ENCODE measurements around the gene SLIT1. TPM values are rescaled to one million over a fixed set of nuclear protein-coding genes. Genes with fewer than 3 reads are reported as not detected.

SLIT1 gene
- total RNA-seq, 1 experiment from 2014 or later = not detected

DNA sequence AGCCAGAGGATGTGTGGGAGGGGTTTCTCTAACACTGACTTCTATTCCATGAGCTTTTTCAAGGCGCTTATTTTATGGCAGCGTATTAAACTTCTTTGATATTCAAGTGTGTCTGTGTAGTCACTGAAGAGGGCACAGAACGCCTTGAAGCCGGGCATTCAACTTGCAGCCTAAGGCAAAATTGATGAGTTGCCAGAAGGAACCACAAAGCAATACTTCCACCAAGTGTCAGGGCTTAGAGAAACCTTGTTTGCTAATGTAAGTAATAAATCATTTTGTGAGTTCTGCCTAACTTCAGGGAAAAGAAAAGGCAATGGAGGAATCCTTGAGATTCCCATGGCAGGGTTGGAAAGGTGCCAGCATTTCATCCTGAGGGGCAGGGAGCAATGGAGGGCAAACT is 189.9 kb downstream of the SLIT1 start:
- no peak for DNase-seq
- Histone ChIP-seq H3K36me3 (no peaks in the 10 kb centered on the region), H3K27me3 (no peaks in the 10 kb centered on the region), H3K9me3 (no peaks in the 10 kb centered on the region), H3K4me3 (no peak overlapping the region)

DNA sequence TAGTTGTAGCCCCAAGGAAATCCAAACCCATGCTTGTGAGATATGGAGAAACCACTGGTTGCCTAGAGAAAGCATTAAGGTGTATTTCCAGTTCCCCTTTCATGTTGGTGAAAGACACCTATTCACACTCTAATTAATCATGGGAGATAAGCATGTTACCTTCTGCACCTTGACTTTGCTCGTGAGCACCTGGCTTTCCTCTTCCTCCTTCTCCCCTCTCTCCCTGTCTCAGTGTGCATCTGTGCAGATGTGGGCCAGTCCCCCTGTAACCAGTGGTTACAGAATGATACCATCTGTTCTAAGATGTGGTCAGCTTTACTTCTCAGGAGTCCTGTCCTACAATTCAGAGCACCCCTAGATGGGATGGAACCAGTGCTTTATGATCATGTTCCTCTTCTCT is 193.0 kb downstream of the SLIT1 start:
- no peaks in the 10 kb centered on the region for H3K9me3 ChIP-seq
- no peak overlapping the region for H3K4me3 ChIP-seq
- no peaks in the 10 kb centered on the region for H3K27me3 ChIP-seq
- H3K36me3 ChIP-seq = no peaks in the 10 kb centered on the region
- DNase-seq = no peak

DNA sequence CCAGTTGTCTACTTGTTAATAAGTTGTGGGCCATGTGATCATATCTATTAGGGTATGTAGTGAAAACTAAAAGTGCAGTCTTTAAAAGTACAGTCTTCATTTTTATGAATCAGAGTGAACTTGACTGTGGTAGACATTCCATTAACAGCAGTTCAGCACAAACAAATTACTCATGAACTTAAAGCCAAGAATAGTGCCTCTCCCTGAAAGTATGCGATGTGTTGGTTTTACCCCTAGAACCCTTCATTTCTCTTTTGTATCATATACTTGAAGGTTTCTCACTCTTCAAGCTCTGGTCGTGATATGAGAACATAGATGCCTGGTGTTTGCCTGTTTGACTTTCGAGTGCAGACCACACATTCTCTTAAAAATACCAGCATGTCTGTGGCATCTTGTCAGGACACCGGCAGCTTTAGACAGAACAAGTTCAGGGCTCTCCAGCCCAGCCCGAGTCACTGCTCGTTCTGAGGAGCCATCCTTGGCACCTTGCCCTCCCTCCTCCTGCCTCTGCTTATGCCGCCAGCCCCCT is 194.4 kb downstream of the SLIT1 start:
- DNase-seq = peak; percentile 77
- Histone ChIP-seq H3K36me3 (no peaks in the 10 kb centered on the region), H3K4me3 (no peak overlapping the region)

DNA sequence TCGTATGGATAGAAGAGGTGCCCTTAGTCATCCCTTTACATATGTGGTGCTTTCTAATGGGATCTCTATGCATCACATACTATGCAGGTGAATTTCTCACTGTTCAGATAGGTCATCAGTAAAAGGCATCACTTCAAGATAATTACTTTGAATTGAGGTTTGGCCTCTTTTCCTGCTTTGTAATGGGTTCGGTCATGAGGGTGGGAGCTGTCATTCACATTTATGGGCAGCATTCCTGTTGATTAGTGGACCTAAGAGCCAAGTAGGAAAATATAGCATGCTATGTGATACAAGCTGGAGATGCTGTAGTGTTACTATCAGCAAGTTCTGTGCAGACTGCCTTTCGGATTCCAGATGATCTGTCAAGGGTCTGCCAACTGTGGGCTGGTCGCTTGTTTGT is 197.3 kb downstream of the SLIT1 start:
- H3K27me3 ChIP-seq = no peaks in the 10 kb centered on the region

More for the DNA sequence above, 194.4 kb downstream of the SLIT1 start:
- no peaks in the 10 kb centered on the region for H3K9me3 ChIP-seq
- H3K27me3 ChIP-seq = no peaks in the 10 kb centered on the region

DNA sequence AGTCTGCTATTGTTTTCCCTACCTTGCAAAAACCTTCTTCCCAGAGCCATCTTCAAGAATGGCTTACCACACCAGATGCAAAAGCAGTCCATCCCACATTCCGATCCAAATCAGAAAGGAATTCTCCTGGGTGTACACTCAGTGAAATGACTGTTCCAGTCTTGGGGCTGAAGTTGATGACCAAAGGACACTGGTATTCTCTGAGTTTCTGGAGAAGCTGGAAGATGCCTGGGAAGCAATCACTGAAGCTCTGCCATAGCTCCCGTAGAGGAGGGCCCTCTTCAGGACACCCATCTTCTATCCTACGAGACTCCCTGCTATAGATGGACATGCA is 197.9 kb downstream of the SLIT1 start:
- H3K9me3 ChIP-seq = no peaks in the 10 kb centered on the region
- no peaks in the 10 kb centered on the region for H3K36me3 ChIP-seq
- DNase-seq = no peak
- no peak overlapping the region for H3K4me3 ChIP-seq
- no peaks in the 10 kb centered on the region for H3K27me3 ChIP-seq

More for the DNA sequence above, 197.3 kb downstream of the SLIT1 start:
- no peaks in the 10 kb centered on the region for H3K36me3 ChIP-seq
- H3K4me3 ChIP-seq = no peak overlapping the region
- no peak for DNase-seq
- no peaks in the 10 kb centered on the region for H3K9me3 ChIP-seq

DNA sequence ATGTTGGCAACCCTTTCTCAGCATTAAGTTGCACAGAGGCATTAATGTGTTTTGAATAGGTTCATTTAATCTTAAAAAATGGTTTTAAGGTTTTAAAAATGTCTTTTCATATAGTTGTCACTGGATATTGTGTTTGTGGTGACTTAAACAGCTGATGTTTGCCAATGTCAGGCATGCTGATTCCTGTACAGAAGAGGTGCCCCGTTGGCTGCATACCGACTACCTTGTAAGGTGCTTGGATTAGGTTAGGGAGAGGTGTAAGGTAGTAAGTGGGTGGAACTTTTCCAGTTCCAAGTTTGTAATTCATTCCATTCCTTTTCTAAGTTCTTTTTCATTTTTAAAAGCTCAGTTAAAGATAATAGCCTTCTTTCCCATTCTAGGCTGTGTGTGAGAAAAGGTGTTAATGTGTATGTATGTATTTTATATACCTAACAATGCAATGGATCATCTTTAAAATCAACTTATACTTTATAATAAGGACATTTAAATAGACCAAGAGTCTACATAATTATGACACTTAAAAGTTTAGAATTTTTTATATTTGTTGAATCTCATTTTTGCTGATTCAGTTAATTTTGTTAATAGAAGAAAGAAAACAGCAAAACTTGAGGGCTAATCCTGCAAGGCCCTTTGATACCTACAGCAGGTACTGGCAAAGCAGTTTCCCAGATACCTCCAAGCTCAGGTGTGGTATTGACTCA is 198.5 kb downstream of the SLIT1 start:
- DNase-seq = no peak
- no peak overlapping the region for H3K4me3 ChIP-seq
- no peaks in the 10 kb centered on the region for H3K9me3 ChIP-seq
- no peaks in the 10 kb centered on the region for H3K27me3 ChIP-seq
- H3K36me3 ChIP-seq = 0 out of 2 replicates have a peak, but pooled peaks cover 2% of the 10 kb centered on the region

DNA sequence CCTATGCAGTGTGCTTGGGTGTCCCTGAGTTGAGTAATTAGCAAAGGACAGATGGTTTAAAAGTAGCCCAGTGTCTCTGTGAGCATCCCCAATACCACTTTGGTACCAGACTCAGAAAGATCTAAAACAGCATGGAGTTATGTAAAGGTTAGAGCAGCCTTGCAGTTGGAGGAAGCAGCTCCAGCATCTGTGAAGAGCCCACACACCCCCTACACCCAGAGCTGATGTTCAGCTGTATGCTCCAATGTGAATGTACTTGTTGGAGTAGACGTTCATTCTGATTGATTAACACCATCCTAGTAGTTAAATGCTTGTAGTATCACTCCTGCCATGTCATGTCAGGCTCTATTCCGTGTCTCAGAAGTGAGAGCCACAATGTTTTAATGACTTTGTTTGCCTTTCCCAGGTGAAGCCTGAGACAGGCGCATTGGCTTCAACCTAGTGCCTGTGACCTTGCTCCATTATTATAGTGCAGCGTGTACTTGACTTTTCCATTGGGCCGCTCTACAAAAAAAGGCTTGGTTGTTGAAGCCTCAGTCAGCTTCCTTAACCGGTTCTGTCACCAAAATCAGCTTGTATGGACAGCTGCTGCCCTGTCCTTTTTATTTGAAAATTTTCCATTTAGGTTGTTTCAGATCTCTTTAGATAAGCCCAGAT is 199.4 kb downstream of the SLIT1 start:
- Histone ChIP-seq H3K27me3 (no peaks in the 10 kb centered on the region), H3K36me3 (peaks cover 9% of the 10 kb centered on the region), H3K9me3 (no peaks in the 10 kb centered on the region), H3K4me3 (no peak overlapping the region)
- no peak for DNase-seq

DNA sequence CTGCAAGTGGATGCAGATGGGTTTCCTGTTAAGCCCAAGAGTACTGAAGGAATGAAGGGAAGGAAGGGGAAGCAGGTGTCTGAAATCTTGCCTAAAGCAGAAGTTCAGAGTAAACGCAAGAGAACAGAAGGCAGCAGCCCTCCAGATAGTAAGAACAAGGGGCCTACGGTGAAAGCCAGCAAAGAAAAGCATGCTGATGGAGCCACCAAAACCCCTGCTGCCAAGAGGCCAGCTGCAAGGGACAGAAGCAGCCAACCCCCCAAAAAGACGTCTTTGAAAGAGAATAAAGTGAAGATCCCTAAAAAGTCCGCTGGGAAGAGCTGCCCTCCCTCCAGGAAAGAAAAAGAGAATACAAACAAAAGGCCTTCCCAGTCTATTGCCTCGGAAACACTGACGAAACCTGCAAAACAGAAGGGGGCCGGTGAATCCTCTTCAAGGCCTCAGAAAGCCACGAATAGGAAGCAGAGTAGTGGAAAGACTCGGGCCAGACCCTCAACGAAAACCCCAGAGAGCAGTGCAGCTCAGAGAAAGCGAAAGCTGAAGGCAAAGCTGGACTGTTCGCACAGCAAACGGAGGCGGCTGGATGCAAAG is 201.1 kb downstream of the SLIT1 start:
- H3K27me3 ChIP-seq = no peaks in the 10 kb centered on the region
- H3K4me3 ChIP-seq = no peak overlapping the region
- no peaks in the 10 kb centered on the region for H3K9me3 ChIP-seq
- H3K36me3 ChIP-seq = peaks cover 16% of the 10 kb centered on the region
- no peak for DNase-seq

DNA sequence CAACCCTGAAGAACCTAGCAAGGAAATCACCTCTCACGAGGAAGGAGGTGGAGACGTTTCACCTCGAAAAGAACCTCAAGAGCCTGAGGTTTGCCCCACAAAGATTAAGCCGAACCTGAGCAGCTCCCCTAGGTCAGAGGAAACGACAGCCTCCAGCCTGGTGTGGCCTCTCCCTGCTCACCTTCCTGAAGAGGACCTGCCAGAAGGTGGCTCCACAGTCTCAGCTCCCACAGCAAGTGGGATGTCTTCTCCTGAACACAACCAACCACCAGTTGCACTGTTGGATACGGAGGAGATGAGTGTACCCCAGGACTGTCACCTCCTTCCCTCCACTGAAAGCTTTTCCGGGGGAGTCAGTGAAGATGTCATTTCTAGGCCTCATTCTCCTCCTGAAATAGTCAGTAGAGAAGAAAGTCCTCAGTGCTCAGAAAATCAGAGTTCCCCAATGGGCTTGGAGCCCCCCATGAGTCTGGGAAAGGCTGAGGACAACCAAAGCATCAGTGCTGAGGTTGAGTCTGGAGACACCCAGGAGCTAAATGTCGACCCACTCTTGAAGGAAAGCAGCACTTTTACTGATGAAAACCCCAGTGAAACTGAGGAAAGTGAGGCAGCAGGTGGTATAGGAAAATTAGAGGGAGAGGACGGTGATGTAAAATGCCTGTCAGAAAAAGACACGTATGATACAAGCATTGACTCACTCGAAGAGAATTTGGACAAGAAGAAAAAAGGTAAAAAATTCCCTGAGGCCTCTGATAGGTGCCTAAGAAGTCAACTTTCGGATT is 203.4 kb downstream of the SLIT1 start:
- H3K27me3 ChIP-seq = no peaks in the 10 kb centered on the region
- no peaks in the 10 kb centered on the region for H3K9me3 ChIP-seq
- H3K4me3 ChIP-seq = no peak overlapping the region
- H3K36me3 ChIP-seq = peaks cover 16% of the 10 kb centered on the region
- no peak for DNase-seq

DNA sequence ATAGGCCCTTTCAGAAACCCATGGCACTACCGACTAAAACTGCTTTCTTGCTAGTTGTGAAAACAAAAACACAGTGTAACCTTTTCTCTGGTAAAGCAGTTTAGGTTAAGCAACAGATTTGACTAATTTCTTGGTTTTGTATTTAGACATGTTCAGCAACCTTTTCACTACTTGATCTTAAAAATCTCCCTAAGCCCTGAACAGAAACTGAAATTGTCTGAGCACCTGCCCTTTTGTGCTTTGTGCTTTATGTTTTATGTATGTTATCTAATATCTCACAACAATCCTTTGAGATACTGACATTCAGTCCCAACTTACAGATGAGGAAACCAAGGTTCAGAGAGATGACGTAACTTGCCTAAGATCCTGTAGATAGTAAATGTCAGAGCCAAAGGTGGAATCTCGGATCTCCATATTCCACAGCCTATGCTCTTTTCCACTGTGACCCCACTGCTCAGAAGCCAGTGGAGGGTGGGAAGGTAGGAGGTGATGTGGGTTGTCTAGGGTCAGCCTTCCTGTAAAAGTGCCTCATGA is 207.1 kb downstream of the SLIT1 start:
- Histone ChIP-seq H3K4me3 (no peak overlapping the region), H3K9me3 (no peaks in the 10 kb centered on the region), H3K36me3 (peaks cover 16% of the 10 kb centered on the region), H3K27me3 (no peaks in the 10 kb centered on the region)
- no peak for DNase-seq

DNA sequence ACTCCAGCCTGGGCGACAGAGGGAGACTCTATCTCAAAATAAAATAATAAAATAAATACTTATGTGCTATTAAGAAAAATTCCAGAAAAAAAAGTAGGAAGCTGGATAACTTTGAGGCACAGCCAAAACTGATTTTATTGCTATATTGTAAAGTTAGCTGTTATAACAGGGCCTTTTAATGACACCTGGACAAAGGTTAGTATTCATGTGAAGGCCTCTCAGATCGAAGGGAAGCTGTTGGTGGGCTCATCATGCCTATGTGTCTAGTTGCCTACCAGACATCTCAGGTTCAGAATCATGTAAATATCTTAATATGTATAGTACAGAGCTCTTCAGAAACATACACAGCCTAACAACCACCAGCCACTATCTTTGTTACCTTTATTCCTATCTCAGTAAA is 210.6 kb downstream of the SLIT1 start:
- no peaks in the 10 kb centered on the region for H3K36me3 ChIP-seq
- DNase-seq = no peak
- H3K4me3 ChIP-seq = no peak overlapping the region
- no peaks in the 10 kb centered on the region for H3K27me3 ChIP-seq
- H3K9me3 ChIP-seq = no peaks in the 10 kb centered on the region

DNA sequence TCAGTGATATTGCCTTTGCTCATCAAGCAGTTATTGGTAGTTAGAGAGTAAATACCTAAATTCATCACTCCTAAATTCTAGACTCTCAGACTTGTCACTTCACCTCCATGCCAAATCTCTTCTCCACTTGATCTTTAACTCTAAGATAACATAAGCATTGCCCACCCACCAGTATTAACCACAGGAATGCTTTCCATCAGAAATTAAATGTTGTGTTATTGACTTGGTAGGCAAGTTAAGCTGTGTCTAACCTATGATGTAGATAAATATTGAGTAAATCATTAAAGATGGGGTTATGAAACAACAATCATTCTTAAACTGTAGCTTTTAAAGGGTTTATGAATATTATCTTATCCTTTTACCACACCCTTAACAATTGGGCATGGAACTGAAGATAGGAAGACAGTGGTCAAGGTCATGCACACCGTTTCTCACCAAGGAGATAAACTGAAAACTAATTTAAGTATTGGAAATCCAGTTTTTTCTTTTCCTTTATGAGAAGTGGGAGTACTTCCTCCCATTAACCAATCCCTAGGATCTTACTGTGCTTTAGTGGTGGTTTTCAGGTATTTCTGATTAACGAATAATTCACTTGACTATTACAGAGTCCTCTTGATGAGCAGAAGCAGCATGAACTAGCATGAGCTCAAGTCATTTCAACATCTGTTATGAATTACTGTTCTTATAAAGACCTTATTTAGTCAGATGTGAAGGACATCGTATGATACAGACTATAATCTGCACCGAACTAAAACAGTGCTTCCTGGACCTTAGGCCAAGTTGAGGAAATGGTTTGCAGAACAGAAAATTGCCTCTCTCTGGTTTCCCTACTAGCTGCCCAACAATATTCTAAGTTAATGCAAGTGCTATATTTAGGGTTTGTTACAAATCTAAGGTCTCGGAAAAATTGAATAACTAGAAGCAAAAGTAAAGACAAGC is 211.7 kb downstream of the SLIT1 start:
- H3K9me3 ChIP-seq = no peaks in the 10 kb centered on the region
- DNase-seq = no peak
- H3K36me3 ChIP-seq = no peaks in the 10 kb centered on the region

DNA sequence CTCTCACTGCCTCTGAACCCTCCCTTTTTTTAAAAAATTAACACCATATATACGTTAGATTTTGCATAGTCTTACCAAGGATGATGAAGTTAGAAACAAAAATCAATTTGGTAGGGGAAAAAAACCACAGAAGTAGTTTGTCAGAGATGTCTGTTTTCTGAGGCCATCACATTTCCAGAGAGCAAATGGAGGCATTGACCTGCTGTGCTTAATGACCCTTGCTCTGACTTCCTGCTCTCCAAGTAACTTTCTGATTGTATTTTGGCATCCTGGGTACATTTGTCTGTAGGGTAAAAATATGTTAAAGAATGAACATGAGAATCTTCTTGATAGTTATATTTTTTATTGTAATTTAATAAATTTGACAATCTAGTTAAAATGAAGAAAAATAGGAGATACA is 213.5 kb downstream of the SLIT1 start:
- Histone ChIP-seq H3K9me3 (no peaks in the 10 kb centered on the region), H3K36me3 (no peaks in the 10 kb centered on the region), H3K4me3 (no peak overlapping the region), H3K27me3 (no peaks in the 10 kb centered on the region)
- no peak for DNase-seq

More for the DNA sequence above, 211.7 kb downstream of the SLIT1 start:
- no peak overlapping the region for H3K4me3 ChIP-seq
- H3K27me3 ChIP-seq = no peaks in the 10 kb centered on the region

DNA sequence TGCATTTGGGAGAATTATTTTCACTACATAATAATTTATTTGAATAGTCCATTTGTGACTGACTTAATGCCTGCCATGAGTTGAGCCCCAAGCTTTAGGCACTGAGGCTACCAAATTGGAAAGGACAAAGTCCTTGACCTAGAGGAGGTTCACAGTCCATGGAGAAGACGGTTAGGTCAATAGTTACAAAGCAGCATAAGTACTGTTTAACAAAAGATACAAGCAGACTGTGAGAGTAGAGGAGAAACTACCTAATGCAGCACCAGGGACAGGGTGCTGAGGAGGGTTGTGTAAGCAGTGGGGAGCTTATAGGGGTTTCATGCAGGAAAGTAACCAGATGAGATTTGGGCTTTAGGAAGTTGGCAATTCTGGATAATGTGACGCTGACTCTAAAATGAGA is 214.4 kb downstream of the SLIT1 start:
- Histone ChIP-seq H3K9me3 (no peaks in the 10 kb centered on the region), H3K27me3 (no peaks in the 10 kb centered on the region), H3K36me3 (no peaks in the 10 kb centered on the region), H3K4me3 (no peak overlapping the region)
- DNase-seq = no peak

DNA sequence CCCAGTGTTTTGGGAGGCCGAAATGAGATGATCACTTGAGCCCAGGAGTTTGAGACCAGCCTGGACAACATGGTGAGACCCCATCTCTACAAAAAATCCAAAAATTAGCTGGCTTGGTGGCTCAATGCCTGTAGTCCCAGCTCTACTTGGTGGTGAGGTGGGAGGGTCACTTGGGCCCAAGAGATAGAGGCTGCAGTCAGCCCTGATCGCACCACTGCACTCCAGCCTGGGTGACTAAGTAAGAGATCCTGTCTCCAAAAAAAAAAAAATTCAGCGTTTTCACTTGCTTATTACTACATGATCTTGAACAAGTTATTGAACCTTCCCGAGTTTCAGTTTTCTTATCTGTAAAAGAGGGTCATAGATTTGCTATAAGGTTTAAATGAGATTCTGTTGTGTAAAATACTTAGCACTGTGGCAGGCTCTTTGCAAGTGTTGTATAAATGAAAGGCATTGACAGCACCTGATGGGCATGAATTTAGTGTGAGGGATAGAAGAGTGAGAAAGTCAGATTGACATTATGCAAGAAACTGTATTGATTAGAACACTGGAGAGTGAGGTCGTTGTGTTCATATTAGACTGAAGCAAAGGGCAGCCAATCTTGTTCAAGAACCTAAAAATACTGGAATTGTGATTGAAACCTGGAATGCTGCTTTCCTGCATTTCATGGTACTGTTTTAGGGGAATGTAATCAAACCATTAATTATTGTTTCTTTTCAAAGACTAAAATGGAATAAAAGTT is 216.9 kb downstream of the SLIT1 start:
- Histone ChIP-seq H3K4me3 (no peak overlapping the region), H3K27me3 (no peaks in the 10 kb centered on the region), H3K9me3 (no peaks in the 10 kb centered on the region), H3K36me3 (no peaks in the 10 kb centered on the region)
- no peak for DNase-seq
